ENCODE measurements around the gene VPS13D. TPM values are rescaled to one million over a fixed set of nuclear protein-coding genes. Genes with fewer than 3 reads are reported as not detected.

The VPS13D gene
- total and polyA plus RNA-seq, 10 of the 15 experiments (the other 5 are each of a cell fraction or from before 2014, with no cell fraction given) = 1.4 to 16.9 (median 8.5) TPM

- BruUV-seq (replicated peaks) = no TSS peak
Observed at GRCh38 chr1:12348113-12348512, 118.3 kb downstream of the VPS13D start.

More at GRCh38 chr1:12348113-12348512, 118.3 kb downstream of the VPS13D start:
- FAIRE-seq (no peak), DNase-seq (ENCODE audit: low read depth, low spot score) (no peak), ATAC-seq (no peak)
- CTCF ChIA-PET = no interaction called here
- no peak for TF ChIP-seq USF2 (IDR thresholded peaks at IDR 0.05; ENCODE audit: borderline replicate concordance, low read depth, low read length)
- TF ChIP-seq CHD4 (IDR thresholded peaks at IDR 0.05) = no peak
- no peak for TF ChIP-seq PAX5 (IDR thresholded peaks at IDR 0.05; ENCODE audit: borderline replicate concordance, low read depth, low read length)
- no peak for TF ChIP-seq SKIL (IDR thresholded peaks at IDR 0.05; ENCODE audit: low read depth, poor library complexity, severe bottlenecking)
- no peak for TF ChIP-seq CTCF (IDR thresholded peaks at IDR 0.05 in 2 of 3, conservative IDR thresholded peaks at IDR 0.05 in 1 of 3; ENCODE audit: control insufficient read depth in 2 of 3, extremely low read depth in 1 of 3, insufficient read depth in 1 of 3, low read depth in 3 of 3, low read length in 3 of 3)
- TF ChIP-seq PKNOX1 (IDR thresholded peaks at IDR 0.05) = no peak
- TF ChIP-seq STAT3 (IDR thresholded peaks at IDR 0.05; ENCODE audit: low read depth, low read length) = no peak
- intact Hi-C loops (cut with micrococcal nuclease; ENCODE audit: unreplicated experiment) (no loop called here), in situ Hi-C loops (cut with MboI) (no loop called here)
- Histone ChIP-seq H3K4me1 (ENCODE audit: control insufficient read depth, insufficient read depth, low read length) (peaks cover 29% of the 10 kb centered on the region), H3K36me3 (ENCODE audit: control insufficient read depth in 2 of 2, insufficient read depth in 2 of 2, low read length in 1 of 2) (peaks cover 5 to 6% of the 10 kb centered on the region in 2 experiments), H4K20me1 (ENCODE audit: control insufficient read depth, insufficient read depth) (no peaks in the 10 kb centered on the region), H3K4me2 (ENCODE audit: control insufficient read depth, insufficient read depth) (no peak overlapping the region), H2AFZ (ENCODE audit: control insufficient read depth, low read depth, low read length) (no peak overlapping the region), H3K79me2 (ENCODE audit: control insufficient read depth, insufficient read depth, low read length) (no peaks in the 10 kb centered on the region), H3K9me3 (replicated peaks; ENCODE audit: control insufficient read depth, insufficient read depth, low read length) (no peaks in the 10 kb centered on the region; the same call in 2 of the 3 replicates), H3K27ac (ENCODE audit: control insufficient read depth, insufficient read depth) (no peak overlapping the region), H3K4me3 (no peak overlapping the region), H3K27me3 (replicated peaks in 1 of 2; ENCODE audit: control insufficient read depth in 2 of 2, insufficient read depth in 2 of 2, low read length in 1 of 2) (no peaks in the 10 kb centered on the region), H3K9ac (ENCODE audit: control insufficient read depth, insufficient read depth, low read length) (no peak overlapping the region)
- WGBS (ENCODE audit: insufficient coverage, insufficient replicate concordance, low lambda C conversion rate, missing lambda C conversion rate) = 95% methylated on average over 1 of the region's 1 CpG
- RAD21 ChIA-PET (ENCODE audit: unreplicated experiment) = no interaction called here
- POLR2A ChIA-PET = no interaction called here
- SMC1A ChIA-PET (ENCODE audit: uncharacterized antibody, unreplicated experiment) = interaction anchor here (0.7 to 1.1 kb wide), 3 partner anchors 9 to 253 kb away, joined by 3 read pairs; no protein-coding TSS in a partner anchor
